SU-DHL-6 (cell line): Measurements from ENCODE around the gene PRXL2B.

Source experiments
- H2AFZ ChIP-seq: fragments of 200-600 bp; sonication (generic); 2 replicates; pipeline ENCODE4 v1.6.1; 2014; ENCODE audit warnings: low read depth, mild to moderate bottlenecking, moderate library complexity, mixed read lengths, antibody characterized with exemption, low read length; ENCODE audit not compliant: severe bottlenecking
- H3F3A ChIP-seq: fragments of 200-600 bp; shearing (Covaris generic); 2 replicates; pipeline ENCODE4 v1.6.0; 2016; ENCODE audit warnings: antibody characterized with exemption, mild to moderate bottlenecking; ENCODE audit not compliant: insufficient read depth
- H3K27ac ChIP-seq: fragments of 200-600 bp; sonication (generic); 2 replicates; pipeline ENCODE4 v1.5.1; 2016; ENCODE audit warnings: low read depth, mild to moderate bottlenecking, low read length, moderate library complexity, mixed read lengths
- H3K27me3 ChIP-seq: fragments of 200-600 bp; sonication (generic), shearing (Covaris generic); 2 replicates; pipeline ENCODE4 v1.6.0; 2014; ENCODE audit warnings: mild to moderate bottlenecking, low read length
- H3K36me3 ChIP-seq: fragments of 200-600 bp; sonication (generic); 2 replicates; pipeline ENCODE4 v1.6.1; 2014; ENCODE audit warnings: mild to moderate bottlenecking, low read length, mixed read lengths
- H3K4me2 ChIP-seq: fragments of 300-600, 200-600 bp; shearing (Covaris generic), sonication (generic); 2 replicates; pipeline ENCODE4 v1.6.0; 2014; ENCODE audit warnings: low read length, low read depth, mild to moderate bottlenecking; ENCODE audit not compliant: poor library complexity, severe bottlenecking
- H3K4me3 ChIP-seq: fragments of 200-600 bp; sonication (generic); 2 replicates; pipeline ENCODE4 v1.5.1; 2014; ENCODE audit warnings: antibody characterized with exemption, low read length, mild to moderate bottlenecking, mixed read lengths; ENCODE audit not compliant: insufficient read depth, poor library complexity, severe bottlenecking
- H3K79me2 ChIP-seq: fragments of 200-600 bp; sonication (generic); 2 replicates; pipeline ENCODE4 v1.6.1; 2014; ENCODE audit warnings: mild to moderate bottlenecking, low read length, moderate library complexity; ENCODE audit not compliant: insufficient read depth
- H3K9ac ChIP-seq: fragments of 200-600 bp; sonication (generic); 2 replicates; pipeline ENCODE4 v1.7.0; 2014; ENCODE audit warnings: mild to moderate bottlenecking, low read length
- H3K9me2 ChIP-seq: fragments of 200-600 bp; sonication (generic); replicated peaks from 2 replicates; pipeline ENCODE4 v1.6.1; 2014; ENCODE audit warnings: low read length; ENCODE audit not compliant: insufficient read depth
- H3K9me3 ChIP-seq: fragments of 200-600 bp; sonication (generic); 2 replicates; pipeline ENCODE4 v1.6.1; 2014; ENCODE audit warnings: low read length, mixed read lengths; ENCODE audit not compliant: insufficient read depth
- H4K20me1 ChIP-seq: fragments of 200-600 bp; sonication (generic); 2 replicates; pipeline ENCODE4 v1.6.1; 2014; ENCODE audit warnings: low read depth, mild to moderate bottlenecking, antibody characterized with exemption, low read length, moderate library complexity, mixed read lengths
- CTCF ChIP-seq: fragments of 200-600 bp; sonication (generic); IDR thresholded peaks from one replicate; pipeline ENCODE4 v1.5.1; 2017; ENCODE audit warnings: antibody characterized with exemption, mild to moderate bottlenecking, low read length, moderate library complexity; ENCODE audit not compliant: insufficient read depth, poor library complexity, severe bottlenecking
- EZH2phosphoT487 ChIP-seq: fragments of 200-600 bp; sonication (generic), shearing (Covaris generic); conservative IDR thresholded peaks from 2 replicates; pipeline ENCODE4 v1.6.1; 2018; ENCODE audit warnings: mild to moderate bottlenecking, antibody characterized with exemption, low read length, moderate library complexity, mixed read lengths

PRXL2B gene

GRCh38 chr1:2570332-2570731, 16.2 kb upstream of the PRXL2B start:
- no peak overlapping the region for H3K9ac ChIP-seq
- H3K27me3 ChIP-seq = no peaks in the 10 kb centered on the region
- H3K9me3 ChIP-seq = no peaks in the 10 kb centered on the region
- no peak overlapping the region for H3K27ac ChIP-seq
- no peak for TF ChIP-seq CTCF
- no peak for TF ChIP-seq EZH2phosphoT487
- H4K20me1 ChIP-seq = no peaks in the 10 kb centered on the region
- no peaks in the 10 kb centered on the region for H3K9me2 ChIP-seq
- no peaks in the 10 kb centered on the region for H3F3A ChIP-seq
- H3K4me3 ChIP-seq = no peak overlapping the region
- H3K36me3 ChIP-seq = no peaks in the 10 kb centered on the region
- no peak overlapping the region for H2AFZ ChIP-seq
- H3K4me2 ChIP-seq = no peak overlapping the region
- no peaks in the 10 kb centered on the region for H3K79me2 ChIP-seq

- Histone ChIP-seq H3K27me3 (no peaks in the 10 kb centered on the region), H3K4me3 (no peak overlapping the region), H3K9ac (no peak overlapping the region), H3K79me2 (no peaks in the 10 kb centered on the region), H3F3A (no peaks in the 10 kb centered on the region), H2AFZ (no peak overlapping the region), H3K9me2 (no peaks in the 10 kb centered on the region), H3K27ac (no peak overlapping the region), H4K20me1 (no peaks in the 10 kb centered on the region), H3K36me3 (no peaks in the 10 kb centered on the region), H3K9me3 (no peaks in the 10 kb centered on the region), H3K4me2 (no peak overlapping the region)
- TF ChIP-seq EZH2phosphoT487 (no peak), CTCF (no peak)
These were observed 15.2 kb upstream of the PRXL2B start for GRCh38 chr1:2571348-2571747.

GRCh38 chr1:2573250-2573920, 13.2 kb upstream of the PRXL2B start:
- H3K79me2 ChIP-seq = no peaks in the 10 kb centered on the region
- H3K9me2 ChIP-seq = no peaks in the 10 kb centered on the region
- H3K4me2 ChIP-seq = no peak overlapping the region
- H3K27ac ChIP-seq = no peak overlapping the region
- TF ChIP-seq EZH2phosphoT487 = no peak
- no peak for TF ChIP-seq CTCF
- H3K9ac ChIP-seq = no peak overlapping the region
- no peaks in the 10 kb centered on the region for H4K20me1 ChIP-seq
- H3K27me3 ChIP-seq = no peaks in the 10 kb centered on the region
- no peaks in the 10 kb centered on the region for H3K9me3 ChIP-seq
- no peaks in the 10 kb centered on the region for H3F3A ChIP-seq
- H3K36me3 ChIP-seq = no peaks in the 10 kb centered on the region
- no peak overlapping the region for H2AFZ ChIP-seq
- H3K4me3 ChIP-seq = no peak overlapping the region
